H1 (cell line): ENCODE data around the gene AAGAB. TPM values are rescaled to one million over a fixed set of nuclear protein-coding genes. Genes with fewer than 3 reads are reported as not detected.

Experiments
- CTCF ChIA-PET: fragments of 300-600 bp; sonication (Branson Sonifier 250); formaldehyde crosslinking; loops from one replicate; lab custom pipeline; 2021; ENCODE audit not compliant: partially characterized antibody; lab: Charles Lee
- POLR2A ChIA-PET: fragments of 300-600 bp; sonication (Branson Sonifier 250); formaldehyde crosslinking; loops from one replicate; lab custom pipeline; 2021; ENCODE audit warnings: inconsistent platforms; ENCODE audit not compliant: partially characterized antibody; lab: Charles Lee
- DNase-seq, 2 experiments: peaks; one replicate each; pipeline versions ENCODE4 v3.0.0 to v3.0.0-alpha.2; 2010 to 2022; ENCODE audit warnings: low spot score in 2 of 2, low read depth in 1 of 2, mixed read lengths in 1 of 2
- FAIRE-seq: peaks from 2 replicates; lab custom pipeline; 2011; peaks lifted over from hg19 to GRCh38; lab: Jason Lieb, UNC
- H2AFZ ChIP-seq: 2 replicates; pipeline ENCODE4 v1.8.1; 2012; ENCODE audit warnings: low read length, inconsistent platforms
- H2AK5ac ChIP-seq: 2 replicates; pipeline ENCODE4 v1.6.1; 2013; ENCODE audit warnings: low read depth, low read length
- H2BK120ac ChIP-seq: replicated peaks from 2 replicates; pipeline ENCODE3; 2013; ENCODE audit warnings: low read depth, low read length, inconsistent platforms
- H2BK12ac ChIP-seq: 2 replicates; pipeline ENCODE4 v1.6.1; 2013; ENCODE audit warnings: low read depth, low read length
- H2BK15ac ChIP-seq: 2 replicates; pipeline ENCODE4 v1.6.1; 2013; ENCODE audit warnings: low read length
- H2BK20ac ChIP-seq: 2 replicates; pipeline ENCODE4 v1.6.1; 2013; ENCODE audit warnings: low read length
- H2BK5ac ChIP-seq: 2 replicates; pipeline ENCODE4 v1.6.1; 2013; ENCODE audit warnings: low read depth, low read length
- H3K14ac ChIP-seq: 2 replicates; pipeline ENCODE4 v1.6.1; 2013; ENCODE audit warnings: inconsistent platforms; ENCODE audit not compliant: insufficient read length
- H3K18ac ChIP-seq: 2 replicates; pipeline ENCODE4 v1.6.1; 2013; ENCODE audit warnings: low read length; ENCODE audit errors: extremely low read depth
- H3K23ac ChIP-seq: 2 replicates; pipeline ENCODE4 v1.6.1; 2013; ENCODE audit warnings: inconsistent platforms; ENCODE audit not compliant: insufficient read length
- H3K23me2 ChIP-seq: 2 replicates; pipeline ENCODE4 v1.6.1; 2013; ENCODE audit warnings: low read depth, low read length
- H3K27ac ChIP-seq: 2 replicates; pipeline ENCODE4 v1.6.1; 2011; ENCODE audit warnings: low read depth, low read length, inconsistent platforms
- H3K27me3 ChIP-seq, 4 experiments: replicated peaks in 1 of 4; 1 replicate in 1 of 4; 2 replicates in 3 of 4; pipeline versions ENCODE4 v1.6.1 to v1.8.1; 2011 to 2013; ENCODE audit warnings: low read length in 3 of 4, mild to moderate bottlenecking in 3 of 4, inconsistent platforms in 2 of 4, mixed read lengths in 2 of 4, moderate library complexity in 1 of 4; ENCODE audit not compliant: control insufficient read depth in 3 of 4, insufficient read depth in 3 of 4; ENCODE audit errors: extremely low read depth in 1 of 4
- H3K36me3 ChIP-seq, 4 experiments: 2 replicates each; pipeline versions ENCODE4 v1.6.1 to v1.8.1; 2011 to 2013; ENCODE audit warnings: mild to moderate bottlenecking in 4 of 4, low read length in 3 of 4, moderate library complexity in 2 of 4, control low read depth in 1 of 4, inconsistent platforms in 1 of 4; ENCODE audit not compliant: insufficient read depth in 4 of 4, control insufficient read depth in 2 of 4
- H3K4ac ChIP-seq: replicated peaks from 2 replicates; pipeline ENCODE3; 2013; ENCODE audit warnings: low read length, low read depth, mixed read lengths, inconsistent platforms; ENCODE audit not compliant: insufficient read length
- H3K4me1 ChIP-seq, 4 experiments: replicated peaks in 1 of 4; 1 replicate in 1 of 4; 2 replicates in 3 of 4; pipeline versions ENCODE4 v1.6.1 to v1.8.1; 2011 to 2013; ENCODE audit warnings: low read length in 3 of 4, inconsistent platforms in 2 of 4, mixed read lengths in 1 of 4; ENCODE audit not compliant: insufficient read depth in 4 of 4, control insufficient read depth in 3 of 4
- H3K4me2 ChIP-seq, 2 experiments: 2 replicates each; pipeline versions ENCODE4 v1.6.1 to v1.8.1; 2011 to 2013; ENCODE audit warnings: low read depth in 2 of 2, low read length in 2 of 2, control low read depth in 1 of 2, inconsistent platforms in 1 of 2, mild to moderate bottlenecking in 1 of 2; ENCODE audit not compliant: insufficient read depth in 1 of 2
- H3K4me3 ChIP-seq, 4 experiments: fragments of 200-600, 300-600 bp in 1 of 4; sonication (generic), shearing (Covaris generic), sonication (Bioruptor Twin) in 1 of 4; 2 replicates each; pipeline versions ENCODE4 v1.5.1 to v1.8.1; 2011 to 2016; ENCODE audit warnings: low read length in 4 of 4, low read depth in 3 of 4, control low read depth in 2 of 4, inconsistent platforms in 2 of 4, mild to moderate bottlenecking in 2 of 4, mixed read lengths in 1 of 4, moderate library complexity in 1 of 4; ENCODE audit not compliant: insufficient read depth in 2 of 4; ENCODE audit errors: extremely low read depth in 1 of 4
- H3K56ac ChIP-seq: replicated peaks from 2 replicates; pipeline ENCODE3; 2013; ENCODE audit warnings: low read depth, mild to moderate bottlenecking, mixed read lengths, low read length, inconsistent platforms; ENCODE audit not compliant: insufficient read length
- H3K79me1 ChIP-seq: 2 replicates; pipeline ENCODE4 v1.6.1; 2013; ENCODE audit warnings: low read depth, low read length, control low read depth
- H3K79me2 ChIP-seq, 2 experiments: 2 replicates each; pipeline versions ENCODE4 v1.6.1 to v1.8.1; 2012 to 2013; ENCODE audit warnings: low read length in 2 of 2, mild to moderate bottlenecking in 2 of 2, inconsistent platforms in 1 of 2; ENCODE audit not compliant: insufficient read depth in 2 of 2, control insufficient read depth in 1 of 2
- H3K9ac ChIP-seq, 4 experiments: replicated peaks in 1 of 4; 1 replicate in 1 of 4; 2 replicates in 3 of 4; pipeline versions ENCODE4 v1.6.1 to v1.8.1; 2011 to 2013; ENCODE audit warnings: low read depth in 3 of 4, low read length in 3 of 4, control low read depth in 2 of 4, mild to moderate bottlenecking in 2 of 4, moderate library complexity in 2 of 4, inconsistent platforms in 1 of 4; ENCODE audit errors: extremely low read depth in 1 of 4
- H3K9me3 ChIP-seq, 2 experiments: 2 replicates each; pipeline versions ENCODE4 v1.6.1 to v1.8.1; 2012 to 2013; ENCODE audit warnings: mild to moderate bottlenecking in 2 of 2, moderate library complexity in 2 of 2, control low read depth in 1 of 2, inconsistent platforms in 1 of 2, low read depth in 1 of 2, low read length in 1 of 2, mixed read lengths in 1 of 2; ENCODE audit not compliant: insufficient read depth in 2 of 2
- H4K20me1 ChIP-seq, 2 experiments: replicated peaks in 1 of 2; 2 replicates each; pipeline versions ENCODE3 to v1.8.1; 2011 to 2013; ENCODE audit warnings: inconsistent platforms in 2 of 2, low read length in 2 of 2, mild to moderate bottlenecking in 1 of 2; ENCODE audit not compliant: insufficient read depth in 2 of 2, control insufficient read depth in 1 of 2
- H4K5ac ChIP-seq: 2 replicates; pipeline ENCODE4 v1.6.1; 2013; ENCODE audit warnings: low read length, low read depth, mixed read lengths, inconsistent platforms; ENCODE audit not compliant: insufficient read length
- H4K8ac ChIP-seq: 2 replicates; pipeline ENCODE4 v1.8.0; 2013; ENCODE audit warnings: mild to moderate bottlenecking, moderate library complexity, low read length, inconsistent platforms; ENCODE audit not compliant: insufficient read depth; ENCODE audit errors: extremely low read depth
- H4K91ac ChIP-seq: replicated peaks from 2 replicates; pipeline ENCODE3; 2013; ENCODE audit warnings: low read length, mixed read lengths, inconsistent platforms; ENCODE audit not compliant: insufficient read length
- ATF2 ChIP-seq: IDR thresholded peaks from 2 replicates; pipeline ENCODE4 v1.6.1; 2012; ENCODE audit warnings: low read length, inconsistent platforms
- CHD2 ChIP-seq: IDR thresholded peaks from 2 replicates; pipeline ENCODE4 v1.6.1; 2012; ENCODE audit warnings: low read length, improper control_type of control experiment
- FOSL1 ChIP-seq: IDR thresholded peaks from 2 replicates; pipeline ENCODE4 v1.6.1; 2011; ENCODE audit warnings: mild to moderate bottlenecking, low read depth, low read length, moderate library complexity; ENCODE audit not compliant: insufficient read depth
- KDM5A ChIP-seq: fragments of 200-600 bp; IDR thresholded peaks from 2 replicates; pipeline ENCODE4 v1.7.1; 2012; ENCODE audit warnings: mild to moderate bottlenecking, low read length, inconsistent platforms, mixed read lengths
- NRF1 ChIP-seq: IDR thresholded peaks from 2 replicates; pipeline ENCODE4 v1.6.1; 2011; ENCODE audit warnings: mild to moderate bottlenecking, low read depth, low read length, improper control_type of control experiment
- POLR2A ChIP-seq, 2 experiments: IDR thresholded peaks; 1 replicate in 1 of 2; 2 replicates in 1 of 2; pipeline ENCODE4 v1.6.1; 2011; ENCODE audit warnings: low read depth in 2 of 2, low read length in 2 of 2, mild to moderate bottlenecking in 2 of 2; ENCODE audit errors: control extremely low read depth in 1 of 2
- POU5F1 ChIP-seq: IDR thresholded peaks from 2 replicates; pipeline ENCODE4 v1.6.1; 2011; ENCODE audit warnings: low read depth, mild to moderate bottlenecking, low read length, moderate library complexity
- RXRA ChIP-seq: IDR thresholded peaks from 2 replicates; pipeline ENCODE4 v1.6.1; 2011; ENCODE audit warnings: low read depth, mild to moderate bottlenecking, low read length, moderate library complexity; ENCODE audit not compliant: insufficient read depth
- SAP30 ChIP-seq: fragments of 300-600 bp; sonication (generic); IDR thresholded peaks from 2 replicates; pipeline ENCODE4 v1.7.1; 2012; ENCODE audit warnings: low read length, moderate library complexity, mild to moderate bottlenecking, inconsistent platforms; ENCODE audit not compliant: insufficient read depth, insufficient replicate concordance
- SIN3A ChIP-seq, 2 experiments: IDR thresholded peaks in 1 of 2; conservative IDR thresholded peaks in 1 of 2; 2 replicates each; pipeline ENCODE4 v1.6.1; 2011 to 2012; ENCODE audit warnings: low read length in 2 of 2, improper control_type of control experiment in 1 of 2, low read depth in 1 of 2, mild to moderate bottlenecking in 1 of 2
- SP1 ChIP-seq: IDR thresholded peaks from 2 replicates; pipeline ENCODE4 v1.6.1; 2011; ENCODE audit warnings: low read depth, low read length
- SUZ12 ChIP-seq: fragments of 200-600 bp; sonication (generic); IDR thresholded peaks from 2 replicates; pipeline ENCODE4 v1.6.1; 2012; ENCODE audit warnings: mild to moderate bottlenecking, inconsistent platforms, low read length, moderate library complexity, mixed read lengths
- TBP ChIP-seq: IDR thresholded peaks from 2 replicates; pipeline ENCODE4 v1.6.1; 2011; ENCODE audit warnings: low read depth, low read length, improper control_type of control experiment
- WGBS, 2 experiments: shearing (Covaris generic) in 1 of 2; methylation state at CpG; one replicate each; pipeline versions ENCODE4 v1.1.6 to v1.1.7; 2013 to 2015; ENCODE audit warnings: low lambda C conversion rate in 2 of 2, mixed read lengths in 2 of 2, inconsistent platforms in 1 of 2, low coverage in 1 of 2, missing lambda C conversion rate in 1 of 2; ENCODE audit not compliant: insufficient replicate concordance in 2 of 2, insufficient coverage in 1 of 2, insufficient read length in 1 of 2; ENCODE audit errors: extremely low coverage in 1 of 2, missing lambda C conversion rate in 1 of 2; 5-methylcytosine and 5-hydroxymethylcytosine counted together
- polyA plus RNA-seq, 7 experiments: library from polyadenylated mRNA; depleted of rRNA in 3 of 7; stranded (reverse) in 5 of 7; unstranded in 2 of 7; fragments of >200 nt in 5 of 7; fragments of 200-250 nt in 2 of 7; gene quantifications; 1 replicate in 5 of 7; 2 replicates in 1 of 7; 4 replicates in 1 of 7; pipeline versions ENCODE4 v1.2.1 to v1.2.3, GENCODE V29; 2011 to 2013; ENCODE audit warnings: missing spikeins in 2 of 7, mixed read lengths in 2 of 7
- total RNA-seq: library from RNA; stranded (reverse); fragmentation: NEBNext Ultra II Directional; extraction: Animal tissue kit (Norgen Biotek cat#: 25700); gene quantifications from 2 replicates; pipeline ENCODE4 v1.2.1, GENCODE V29; 2021

The AAGAB gene
- total and polyA plus RNA-seq, 2 of the 8 experiments (the other 6 are each of a cell fraction or from before 2014, with no cell fraction given): 20.1 to 45.9 TPM

GRCh38 chr15:67186688-67187087 is 67.8 kb downstream of the AAGAB start:
- Histone ChIP-seq H2BK20ac (no peak overlapping the region), H4K8ac (no peak overlapping the region), H3K36me3 (peaks cover 0 to 15% (median 4%) of the 10 kb centered on the region in 4 experiments; a peak in 7 of 8 replicates), H2BK12ac (no peak overlapping the region), H3K4me1 (peaks cover 0 to 2% (median 0%) of the 10 kb centered on the region in 4 experiments; a peak in 1 of 7 replicates), H3K56ac (no peak overlapping the region), H3K4me2 (no peak overlapping the region), H3K9ac (no peak overlapping the region), H3K79me1 (no peaks in the 10 kb centered on the region), H3K4ac (no peak overlapping the region), H2AK5ac (no peak overlapping the region), H3K9me3 (no peaks in the 10 kb centered on the region), H2BK15ac (no peak overlapping the region), H3K27me3 (no peaks in the 10 kb centered on the region), H3K79me2 (no peaks in the 10 kb centered on the region), H2BK5ac (no peak overlapping the region), H3K18ac (no peak overlapping the region), H3K23ac (no peak overlapping the region), H2BK120ac (no peak overlapping the region), H4K91ac (no peak overlapping the region), H4K5ac (no peak overlapping the region), H3K14ac (no peak overlapping the region), H3K4me3 (no peak overlapping the region), H3K23me2 (no peaks in the 10 kb centered on the region), H4K20me1 (peaks cover 0 to 2% of the 10 kb centered on the region in 2 experiments), H3K27ac (no peak overlapping the region), H2AFZ (no peak overlapping the region)
- FAIRE-seq (no peak), DNase-seq (no peak)
- POLR2A ChIA-PET: no interaction called here
- CTCF ChIA-PET: interaction anchor here (1.0 to 3.0 kb wide), 5 partner anchors 8 to 240 kb away, joined by 3 to 14 read pairs (median 7); no protein-coding TSS in a partner anchor
- 89% methylated on average over 4 of the region's 4 CpGs; no CpG with 5 or more reads in 1 of the 2 experiments for WGBS, 2 experiments
- TF ChIP-seq KDM5A (no peak), SP1 (no peak), POU5F1 (no peak), ATF2 (no peak), FOSL1 (no peak), RXRA (no peak), TBP (no peak), POLR2A (IDR thresholded peaks at IDR 0.05; ENCODE audit: control extremely low read depth in 1 of 2, low read depth in 2 of 2, low read length in 2 of 2) (no peak), SAP30 (no peak), CHD2 (no peak), NRF1 (no peak), SIN3A (conservative IDR thresholded peaks at IDR 0.05 in 1 of 2, IDR thresholded peaks at IDR 0.05 in 1 of 2; ENCODE audit: low read depth in 1 of 2, low read length in 2 of 2) (no peak), SUZ12 (no peak)
